BLaER1 treated with 17β-estradiol and CSF1 and Interleukin-3, amounts not matched to agents 10 nM and 100 nM (cell line): ENCODE data around the gene DTX1.
"Not testable (repeated sequence)": the region's sequence is repeated elsewhere in the genome, so short reads cannot be mapped to it uniquely, and the experiment has no call there.

Experiments used
- H3K27ac ChIP-seq, 11 experiments: shearing (Covaris generic); formaldehyde crosslinking; 2 replicates each; pipeline ENCODE4 v1.8.1; 2022
- H3K27me3 ChIP-seq, 11 experiments: shearing (Covaris generic); formaldehyde crosslinking; 2 replicates each; pipeline ENCODE4 v1.8.1; 2022
- H3K36me3 ChIP-seq, 11 experiments: shearing (Covaris generic); formaldehyde crosslinking; 2 replicates each; pipeline ENCODE4 v1.8.1; 2022
- H3K4me1 ChIP-seq, 10 experiments: shearing (Covaris generic); formaldehyde crosslinking; 2 replicates each; pipeline ENCODE4 v1.8.1; 2022
- H3K4me2 ChIP-seq, 11 experiments: shearing (Covaris generic); formaldehyde crosslinking; 2 replicates each; pipeline ENCODE4 v1.8.1; 2022
- H3K4me3 ChIP-seq, 10 experiments: shearing (Covaris generic); formaldehyde crosslinking; 2 replicates each; pipeline ENCODE4 v1.8.1; 2022
- H3K9ac ChIP-seq, 11 experiments: shearing (Covaris generic); formaldehyde crosslinking; 2 replicates each; pipeline ENCODE4 v1.8.1; 2022
- H3K9me3 ChIP-seq, 11 experiments: shearing (Covaris generic); formaldehyde crosslinking; replicated peaks in 1 of 11; 2 replicates each; pipeline ENCODE4 v1.8.1; 2022
- H4K20me1 ChIP-seq, 11 experiments: shearing (Covaris generic); formaldehyde crosslinking; 2 replicates each; pipeline ENCODE4 v1.8.1; 2022
- Cebpa-rat ChIP-seq, 11 experiments: shearing (Covaris generic); IDR thresholded peaks; 2 replicates each; pipeline ENCODE4 v1.8.1; 2022

DTX1 gene

GRCh38 chr12:113114447-113115178 lies 58.1 kb downstream of the DTX1 start:
- Histone ChIP-seq H3K27me3 (no peaks in the 10 kb centered on the region), H3K4me2 (no peak overlapping the region), H3K36me3 (peaks cover 0 to 90% (median 4%) of the 10 kb centered on the region in 11 experiments; a peak in 9 of 22 replicates)

GRCh38 chr12:113115455-113116126 lies 59.1 kb downstream of the DTX1 start:
- H3K4me2 ChIP-seq, result no peak overlapping the region
- H3K27me3 ChIP-seq, result no peaks in the 10 kb centered on the region
- H3K4me3 ChIP-seq, result no peak overlapping the region
- no peaks in the 10 kb centered on the region for H3K9me3 ChIP-seq
- peaks cover 0 to 9% (median 0%) of the 10 kb centered on the region in 11 experiments; a peak in 3 of 22 replicates for H4K20me1 ChIP-seq
- H3K9ac ChIP-seq, result no peak overlapping the region
- no peaks in the 10 kb centered on the region; a peak in 1 of 20 replicates for H3K4me1 ChIP-seq
- H3K36me3 ChIP-seq, result peaks cover 0 to 85% (median 4%) of the 10 kb centered on the region in 11 experiments; a peak in 9 of 22 replicates
- TF ChIP-seq Cebpa-rat (IDR thresholded peaks at IDR 0.05), result no peak
- no peak overlapping the region for H3K27ac ChIP-seq

More at GRCh38 chr12:113114447-113115178, 58.1 kb downstream of the DTX1 start:
- no peak for TF ChIP-seq Cebpa-rat (IDR thresholded peaks at IDR 0.05)
- H3K4me1 ChIP-seq, result 0 out of 20 replicates have a peak, but pooled peaks cover 0 to 6% (median 0%) of the 10 kb centered on the region in 10 experiments
- H3K9ac ChIP-seq, result no peak overlapping the region
- no peak overlapping the region for H3K4me3 ChIP-seq
- H4K20me1 ChIP-seq, result peaks cover 0 to 5% (median 0%) of the 10 kb centered on the region in 11 experiments; a peak in 3 of 22 replicates
- H3K27ac ChIP-seq, result no peak overlapping the region
- H3K9me3 ChIP-seq, result no peaks in the 10 kb centered on the region

GRCh38 chr12:113116875-113117274 lies 60.3 kb downstream of the DTX1 start:
- no peaks in the 10 kb centered on the region for H3K9me3 ChIP-seq
- no peak for TF ChIP-seq Cebpa-rat (IDR thresholded peaks at IDR 0.05)
- no peaks in the 10 kb centered on the region for H3K27me3 ChIP-seq
- peaks cover 0 to 72% (median 4%) of the 10 kb centered on the region in 11 experiments; a peak in 9 of 22 replicates for H3K36me3 ChIP-seq
- H3K4me3 ChIP-seq, result no peak overlapping the region
- peaks cover 0 to 9% (median 0%) of the 10 kb centered on the region in 11 experiments; a peak in 3 of 22 replicates for H4K20me1 ChIP-seq
- H3K27ac ChIP-seq, result no peak overlapping the region
- H3K4me1 ChIP-seq, result peaks cover 0 to 7% (median under 1%) of the 10 kb centered on the region in 10 experiments; a peak in 9 of 20 replicates
- H3K9ac ChIP-seq, result no peak overlapping the region
- no peak overlapping the region for H3K4me2 ChIP-seq

GRCh38 chr12:113117684-113118083 lies 61.2 kb downstream of the DTX1 start:
- not testable (repeated sequence) for H3K27me3 ChIP-seq, H3K4me3 ChIP-seq, H3K4me2 ChIP-seq, H3K9me3 ChIP-seq, H3K9ac ChIP-seq, H4K20me1 ChIP-seq, H3K27ac ChIP-seq
- H3K36me3 ChIP-seq, result peaks cover 0 to 64% (median 4%) of the 10 kb centered on the region in 11 experiments; a peak in 9 of 22 replicates
- H3K4me1 ChIP-seq, result peaks cover 0 to 15% (median 5%) of the 10 kb centered on the region in 10 experiments; a peak in 10 of 20 replicates

- peaks cover 0 to 9% (median 0%) of the 10 kb centered on the region in 11 experiments; a peak in 3 of 22 replicates for H4K20me1 ChIP-seq
- no peaks in the 10 kb centered on the region for H3K27me3 ChIP-seq
- H3K9ac ChIP-seq, result no peak overlapping the region
- peaks cover 0 to 15% (median 5%) of the 10 kb centered on the region in 10 experiments; a peak in 10 of 20 replicates for H3K4me1 ChIP-seq
- peaks cover 0 to 60% (median 5%) of the 10 kb centered on the region in 11 experiments; a peak in 10 of 22 replicates for H3K36me3 ChIP-seq
- no peak overlapping the region for H3K4me3 ChIP-seq
- no peak overlapping the region for H3K4me2 ChIP-seq
- no peak for TF ChIP-seq Cebpa-rat (IDR thresholded peaks at IDR 0.05)
- H3K27ac ChIP-seq, result no peak overlapping the region
- peaks cover 2 to 7% (median 3%) of the 10 kb centered on the region in 11 experiments; a peak in 17 of 22 replicates for H3K9me3 ChIP-seq
These were observed 61.6 kb downstream of the DTX1 start for GRCh38 chr12:113118142-113118541.

GRCh38 chr12:113119980-113120669 lies 63.6 kb downstream of the DTX1 start:
- H3K9ac ChIP-seq, result no peak overlapping the region
- no peak for TF ChIP-seq Cebpa-rat (IDR thresholded peaks at IDR 0.05)
- peaks cover 0 to 68% (median 14%) of the 10 kb centered on the region in 11 experiments; a peak in 12 of 22 replicates for H3K36me3 ChIP-seq
- no peak overlapping the region for H3K4me3 ChIP-seq
- no peak overlapping the region for H3K27ac ChIP-seq
- peaks cover 6 to 19% (median 11%) of the 10 kb centered on the region in 11 experiments; a peak in 19 of 22 replicates for H3K9me3 ChIP-seq
- no peaks in the 10 kb centered on the region for H3K27me3 ChIP-seq
- H3K4me2 ChIP-seq, result peak overlapping the region in 1 of 11 experiments; percentile 12; a peak in 1 of 22 replicates
- peaks cover 0 to 9% (median 0%) of the 10 kb centered on the region in 11 experiments; a peak in 3 of 22 replicates for H4K20me1 ChIP-seq
- H3K4me1 ChIP-seq, result peaks cover 0 to 15% (median 5%) of the 10 kb centered on the region in 10 experiments; a peak in 10 of 20 replicates

GRCh38 chr12:113120670-113121370 lies 64.3 kb downstream of the DTX1 start:
- no peak for TF ChIP-seq Cebpa-rat (IDR thresholded peaks at IDR 0.05)
- peaks cover 0 to 66% (median 14%) of the 10 kb centered on the region in 11 experiments; a peak in 12 of 22 replicates for H3K36me3 ChIP-seq
- H3K9ac ChIP-seq, result no peak overlapping the region
- no peak overlapping the region; a peak in 1 of 22 replicates for H3K4me2 ChIP-seq
- no peak overlapping the region for H3K4me3 ChIP-seq
- H3K27ac ChIP-seq, result no peak overlapping the region
- H3K27me3 ChIP-seq, result no peaks in the 10 kb centered on the region
- H3K9me3 ChIP-seq, result peaks cover 6 to 19% (median 11%) of the 10 kb centered on the region in 11 experiments; a peak in 19 of 22 replicates
- peaks cover 0 to 9% (median 0%) of the 10 kb centered on the region in 11 experiments; a peak in 3 of 22 replicates for H4K20me1 ChIP-seq
- H3K4me1 ChIP-seq, result peaks cover 0 to 15% (median 5%) of the 10 kb centered on the region in 10 experiments; a peak in 10 of 20 replicates

GRCh38 chr12:113127791-113128199 lies 71.3 kb downstream of the DTX1 start:
- Histone ChIP-seq H3K4me3 (no peak overlapping the region), H4K20me1 (peaks cover 0 to 23% (median 0%) of the 10 kb centered on the region in 11 experiments; a peak in 5 of 22 replicates), H3K4me2 (peak overlapping the region in 5 of 11 experiments; percentile 41 to 97 (median 88); a peak in 9 of 22 replicates), H3K27me3 (no peaks in the 10 kb centered on the region), H3K9ac (no peak overlapping the region), H3K9me3 (peaks cover 6 to 18% (median 10%) of the 10 kb centered on the region in 11 experiments; a peak in 18 of 22 replicates), H3K4me1 (peaks cover 11 to 57% (median 45%) of the 10 kb centered on the region in 10 experiments), H3K27ac (no peak overlapping the region), H3K36me3 (peaks cover 0 to 35% (median 14%) of the 10 kb centered on the region in 11 experiments; a peak in 12 of 22 replicates)
- TF ChIP-seq Cebpa-rat (IDR thresholded peaks at IDR 0.05), result no peak
